Activated naive CD4-positive, alpha-beta T cell treated with anti-CD3 and anti-CD28 coated beads, Interleukin-2, amount 50 U/mL, for 24 hours (primary cell): ENCODE measurements around the gene RNU1-4.
"Not testable (repeated sequence)": the region's sequence is repeated elsewhere in the genome, so short reads cannot be mapped to it uniquely, and the experiment has no call there.

ENCODE experiments used
- H3K27ac Mint-ChIP-seq: one replicate; pipeline ENCODE4 v1.8.0; 2021; ENCODE audit warnings: mild to moderate bottlenecking, mixed read lengths
- H3K27me3 Mint-ChIP-seq: one replicate; pipeline ENCODE4 v1.8.0; 2021; ENCODE audit warnings: mixed read lengths
- H3K36me3 Mint-ChIP-seq: one replicate; pipeline ENCODE4 v1.8.0; 2021; ENCODE audit warnings: mixed read lengths
- H3K4me1 Mint-ChIP-seq: one replicate; pipeline ENCODE4 v1.8.0; 2021; ENCODE audit warnings: mixed read lengths
- H3K4me3 Mint-ChIP-seq: one replicate; pipeline ENCODE4 v1.8.0; 2021; ENCODE audit warnings: mild to moderate bottlenecking, mixed read lengths
- H3K9me3 Mint-ChIP-seq: one replicate; pipeline ENCODE4 v1.8.0; 2021; ENCODE audit warnings: mixed read lengths

The RNU1-4 gene

GRCh38 chr1:16772275-16773204 lies 32.2 kb downstream of the RNU1-4 start:
- H3K4me3 Mint-ChIP-seq, H3K4me1 Mint-ChIP-seq, H3K27me3 Mint-ChIP-seq, H3K36me3 Mint-ChIP-seq, H3K9me3 Mint-ChIP-seq, H3K27ac Mint-ChIP-seq: not testable (repeated sequence)

- H3K9me3 Mint-ChIP-seq, H3K27me3 Mint-ChIP-seq, H3K27ac Mint-ChIP-seq, H3K36me3 Mint-ChIP-seq, H3K4me1 Mint-ChIP-seq, H3K4me3 Mint-ChIP-seq: not testable (repeated sequence)
Measured at GRCh38 chr1:16773205-16773596, 32.9 kb downstream of the RNU1-4 start.

GRCh38 chr1:16773723-16774122 lies 33.4 kb downstream of the RNU1-4 start:
- not testable (repeated sequence) for H3K4me3 Mint-ChIP-seq, H3K36me3 Mint-ChIP-seq, H3K27me3 Mint-ChIP-seq, H3K27ac Mint-ChIP-seq, H3K4me1 Mint-ChIP-seq, H3K9me3 Mint-ChIP-seq

- not testable (repeated sequence) for H3K27ac Mint-ChIP-seq, H3K4me3 Mint-ChIP-seq, H3K27me3 Mint-ChIP-seq, H3K36me3 Mint-ChIP-seq, H3K4me1 Mint-ChIP-seq, H3K9me3 Mint-ChIP-seq
Measured at GRCh38 chr1:16774773-16775172, 34.5 kb downstream of the RNU1-4 start.

GRCh38 chr1:16775290-16775689 lies 35.0 kb downstream of the RNU1-4 start:
- not testable (repeated sequence) for H3K27me3 Mint-ChIP-seq, H3K36me3 Mint-ChIP-seq, H3K4me1 Mint-ChIP-seq, H3K9me3 Mint-ChIP-seq, H3K4me3 Mint-ChIP-seq, H3K27ac Mint-ChIP-seq

- H3K36me3 Mint-ChIP-seq, H3K4me1 Mint-ChIP-seq, H3K27me3 Mint-ChIP-seq, H3K9me3 Mint-ChIP-seq, H3K27ac Mint-ChIP-seq, H3K4me3 Mint-ChIP-seq: not testable (repeated sequence)
Measured at GRCh38 chr1:16776248-16776647, 35.9 kb downstream of the RNU1-4 start.

GRCh38 chr1:16776835-16777234 lies 36.5 kb downstream of the RNU1-4 start:
- H3K27me3 Mint-ChIP-seq, H3K4me3 Mint-ChIP-seq, H3K36me3 Mint-ChIP-seq, H3K27ac Mint-ChIP-seq, H3K9me3 Mint-ChIP-seq, H3K4me1 Mint-ChIP-seq: not testable (repeated sequence)

- H3K36me3 Mint-ChIP-seq, H3K9me3 Mint-ChIP-seq, H3K27ac Mint-ChIP-seq, H3K27me3 Mint-ChIP-seq, H3K4me1 Mint-ChIP-seq, H3K4me3 Mint-ChIP-seq: not testable (repeated sequence)
Measured at GRCh38 chr1:16777821-16778220, 37.5 kb downstream of the RNU1-4 start.

GRCh38 chr1:16779525-16779924 lies 39.2 kb downstream of the RNU1-4 start:
- not testable (repeated sequence) for H3K27ac Mint-ChIP-seq, H3K36me3 Mint-ChIP-seq, H3K4me3 Mint-ChIP-seq, H3K9me3 Mint-ChIP-seq, H3K27me3 Mint-ChIP-seq, H3K4me1 Mint-ChIP-seq

GRCh38 chr1:16781033-16781432 lies 40.7 kb downstream of the RNU1-4 start:
- not testable (repeated sequence) for H3K9me3 Mint-ChIP-seq, H3K4me3 Mint-ChIP-seq, H3K27me3 Mint-ChIP-seq, H3K27ac Mint-ChIP-seq, H3K36me3 Mint-ChIP-seq, H3K4me1 Mint-ChIP-seq

GRCh38 chr1:16781625-16782024 lies 41.3 kb downstream of the RNU1-4 start:
- H3K27ac Mint-ChIP-seq, H3K36me3 Mint-ChIP-seq, H3K27me3 Mint-ChIP-seq, H3K4me1 Mint-ChIP-seq, H3K4me3 Mint-ChIP-seq, H3K9me3 Mint-ChIP-seq: not testable (repeated sequence)

GRCh38 chr1:16784955-16785354 lies 44.6 kb downstream of the RNU1-4 start:
- not testable (repeated sequence) for H3K36me3 Mint-ChIP-seq, H3K27me3 Mint-ChIP-seq, H3K4me3 Mint-ChIP-seq, H3K9me3 Mint-ChIP-seq, H3K4me1 Mint-ChIP-seq, H3K27ac Mint-ChIP-seq

- not testable (repeated sequence) for H3K4me3 Mint-ChIP-seq, H3K27me3 Mint-ChIP-seq, H3K27ac Mint-ChIP-seq, H3K36me3 Mint-ChIP-seq, H3K4me1 Mint-ChIP-seq, H3K9me3 Mint-ChIP-seq
Measured at GRCh38 chr1:16786362-16786761, 46.0 kb downstream of the RNU1-4 start.

- not testable (repeated sequence) for H3K27ac Mint-ChIP-seq, H3K9me3 Mint-ChIP-seq, H3K4me1 Mint-ChIP-seq, H3K27me3 Mint-ChIP-seq, H3K4me3 Mint-ChIP-seq, H3K36me3 Mint-ChIP-seq
Measured at GRCh38 chr1:16787175-16787574, 46.9 kb downstream of the RNU1-4 start.

GRCh38 chr1:16787711-16788110 lies 47.4 kb downstream of the RNU1-4 start:
- not testable (repeated sequence) for H3K4me1 Mint-ChIP-seq, H3K27ac Mint-ChIP-seq, H3K36me3 Mint-ChIP-seq, H3K27me3 Mint-ChIP-seq, H3K9me3 Mint-ChIP-seq, H3K4me3 Mint-ChIP-seq
